Measurements from ENCODE around the gene LYRM4.

GRCh38 chr6:5173810-5174209 is 86.9 kb downstream of the LYRM4 start:
- TF ChIP-seq POLR2A (IDR thresholded peaks at IDR 0.05), result no peak
- TF ChIP-seq, protein P1, sequence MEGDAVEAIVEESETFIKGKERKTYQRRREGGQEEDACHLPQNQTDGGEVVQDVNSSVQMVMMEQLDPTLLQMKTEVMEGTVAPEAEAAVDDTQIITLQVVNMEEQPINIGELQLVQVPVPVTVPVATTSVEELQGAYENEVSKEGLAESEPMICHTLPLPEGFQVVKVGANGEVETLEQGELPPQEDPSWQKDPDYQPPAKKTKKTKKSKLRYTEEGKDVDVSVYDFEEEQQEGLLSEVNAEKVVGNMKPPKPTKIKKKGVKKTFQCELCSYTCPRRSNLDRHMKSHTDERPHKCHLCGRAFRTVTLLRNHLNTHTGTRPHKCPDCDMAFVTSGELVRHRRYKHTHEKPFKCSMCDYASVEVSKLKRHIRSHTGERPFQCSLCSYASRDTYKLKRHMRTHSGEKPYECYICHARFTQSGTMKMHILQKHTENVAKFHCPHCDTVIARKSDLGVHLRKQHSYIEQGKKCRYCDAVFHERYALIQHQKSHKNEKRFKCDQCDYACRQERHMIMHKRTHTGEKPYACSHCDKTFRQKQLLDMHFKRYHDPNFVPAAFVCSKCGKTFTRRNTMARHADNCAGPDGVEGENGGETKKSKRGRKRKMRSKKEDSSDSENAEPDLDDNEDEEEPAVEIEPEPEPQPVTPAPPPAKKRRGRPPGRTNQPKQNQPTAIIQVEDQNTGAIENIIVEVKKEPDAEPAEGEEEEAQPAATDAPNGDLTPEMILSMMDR (IDR thresholded peaks at IDR 0.05), result no peak
